ENCODE data around the gene MAST4.

The MAST4 gene

GRCh38 chr5:67045816-67046740 lies 449.9 kb downstream of the MAST4 start:
- DNase-seq (ENCODE audit: low read depth): no peak

DNA sequence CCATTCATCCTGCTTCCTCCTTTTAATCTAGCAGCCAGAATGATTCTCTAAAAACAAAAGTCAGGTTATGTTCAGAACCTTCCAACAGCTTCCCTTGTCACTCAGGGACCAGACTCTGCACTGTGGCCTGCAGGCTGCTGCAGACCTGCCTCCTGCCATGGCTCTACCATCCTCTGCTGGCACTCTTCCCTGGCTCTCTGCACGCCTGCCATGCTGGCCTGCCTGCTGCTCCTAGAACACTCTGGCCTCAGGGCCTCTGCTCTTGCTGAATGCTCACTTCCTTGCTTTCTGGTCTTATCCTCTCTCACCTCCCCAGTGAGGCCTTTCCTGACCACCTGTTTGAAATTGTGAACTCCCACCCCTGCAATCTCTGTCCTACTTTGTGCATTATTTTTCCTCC lies 451.0 kb downstream of the MAST4 start:
- no peak for DNase-seq (ENCODE audit: low read depth)

DNA sequence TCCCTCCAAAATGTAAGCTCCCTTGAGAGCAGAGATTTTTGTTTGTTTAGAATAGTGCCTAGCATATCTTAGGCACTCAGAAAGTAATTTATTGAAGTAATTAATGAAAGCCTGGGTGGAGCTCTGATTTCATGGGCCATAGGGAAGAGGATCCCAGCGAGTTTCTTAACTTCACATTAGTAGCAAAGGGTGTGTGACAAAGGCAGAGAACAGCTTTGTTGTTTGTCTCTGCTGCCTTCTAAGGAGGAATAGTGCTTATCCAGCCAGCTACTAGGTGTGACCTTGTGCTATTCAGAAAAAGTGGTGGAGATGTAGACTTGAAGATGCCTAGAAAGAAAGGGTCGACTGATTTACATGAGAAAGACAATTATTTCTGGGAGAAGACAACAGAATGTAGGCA lies 451.4 kb downstream of the MAST4 start:
- DNase-seq (ENCODE audit: low read depth): no peak

GRCh38 chr5:67050125-67050524 lies 453.9 kb downstream of the MAST4 start:
- DNase-seq (ENCODE audit: low read depth): no peak

DNA sequence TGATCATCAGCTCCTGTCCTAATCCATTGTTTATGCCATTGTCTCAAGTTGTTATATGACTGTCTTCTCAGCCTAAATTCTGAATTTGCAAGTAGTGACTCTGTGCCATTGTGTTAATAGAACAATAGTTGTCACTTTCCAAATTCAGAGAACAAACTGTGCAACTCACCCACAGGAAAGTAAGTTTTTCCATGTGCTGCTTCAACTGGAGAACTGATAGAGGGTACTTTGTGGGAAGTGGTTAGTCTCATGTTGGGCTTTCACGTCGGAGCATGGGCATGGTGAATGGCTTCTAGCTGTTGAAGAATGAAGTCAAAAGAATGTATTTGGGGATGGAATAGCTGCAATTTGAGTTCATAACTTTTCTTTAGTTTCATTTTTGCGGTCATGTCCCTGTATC lies 454.4 kb downstream of the MAST4 start:
- DNase-seq (ENCODE audit: low read depth): no peak

DNA sequence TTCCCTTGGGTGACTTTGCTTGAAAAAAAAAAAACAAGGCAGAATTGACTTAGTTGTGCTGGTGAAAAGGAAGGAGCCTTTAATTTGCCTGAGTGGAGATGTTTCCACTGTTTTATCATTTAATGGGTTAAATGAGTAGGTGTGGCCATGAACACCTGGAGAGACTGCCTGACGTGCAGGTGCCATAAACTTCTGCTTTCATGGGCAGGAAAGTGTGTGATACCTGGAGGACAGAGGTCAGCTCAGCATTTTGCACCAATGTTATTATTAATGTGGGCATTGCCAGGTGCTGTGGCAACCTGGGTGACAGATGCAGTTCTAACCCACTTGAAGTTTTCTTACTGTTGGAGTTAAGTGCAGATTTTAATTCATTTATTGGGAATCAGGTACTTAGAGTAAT lies 455.0 kb downstream of the MAST4 start:
- DNase-seq (ENCODE audit: low read depth): no peak

- no peak for DNase-seq (ENCODE audit: low read depth)
These were observed 455.8 kb downstream of the MAST4 start for GRCh38 chr5:67052034-67052433.

GRCh38 chr5:67053229-67053628 lies 457.0 kb downstream of the MAST4 start:
- no peak for DNase-seq (ENCODE audit: low read depth)

DNA sequence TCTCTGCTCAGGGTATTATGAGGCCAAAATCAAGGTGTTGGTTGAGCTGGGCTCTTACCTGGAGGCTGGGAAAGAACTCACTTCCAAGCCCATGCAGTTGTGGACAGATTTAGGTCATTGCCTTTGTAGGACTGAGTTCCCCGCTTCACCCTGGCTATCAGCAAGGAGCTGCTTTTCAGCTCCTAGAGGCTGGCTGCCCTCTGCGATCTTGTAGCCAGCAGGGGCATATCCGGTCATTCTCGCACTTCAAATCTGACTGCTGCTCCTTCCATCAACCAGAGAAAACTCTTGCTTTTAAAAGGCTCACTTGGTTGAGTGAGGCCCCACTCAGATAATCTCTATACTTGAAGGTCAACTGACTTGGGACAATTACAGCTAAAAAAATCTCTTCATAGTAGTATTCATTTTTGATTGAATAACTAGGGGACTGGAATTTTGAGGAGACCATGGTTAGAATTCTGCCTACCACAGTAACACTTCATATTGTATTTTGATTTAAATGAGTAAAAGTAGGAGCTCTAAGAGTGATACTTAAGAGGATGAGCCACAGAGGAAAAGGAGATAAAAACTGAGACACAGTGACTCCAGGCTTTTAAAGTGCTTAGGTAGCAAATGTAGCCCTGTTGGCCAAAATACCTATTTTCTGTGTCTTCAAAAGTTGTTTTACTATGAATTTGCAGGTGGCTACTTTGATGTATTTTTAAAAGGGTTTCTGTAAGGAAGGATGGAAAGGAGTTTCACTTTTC lies 463.0 kb downstream of the MAST4 start:
- DNase-seq (ENCODE audit: low read depth): no peak

DNA sequence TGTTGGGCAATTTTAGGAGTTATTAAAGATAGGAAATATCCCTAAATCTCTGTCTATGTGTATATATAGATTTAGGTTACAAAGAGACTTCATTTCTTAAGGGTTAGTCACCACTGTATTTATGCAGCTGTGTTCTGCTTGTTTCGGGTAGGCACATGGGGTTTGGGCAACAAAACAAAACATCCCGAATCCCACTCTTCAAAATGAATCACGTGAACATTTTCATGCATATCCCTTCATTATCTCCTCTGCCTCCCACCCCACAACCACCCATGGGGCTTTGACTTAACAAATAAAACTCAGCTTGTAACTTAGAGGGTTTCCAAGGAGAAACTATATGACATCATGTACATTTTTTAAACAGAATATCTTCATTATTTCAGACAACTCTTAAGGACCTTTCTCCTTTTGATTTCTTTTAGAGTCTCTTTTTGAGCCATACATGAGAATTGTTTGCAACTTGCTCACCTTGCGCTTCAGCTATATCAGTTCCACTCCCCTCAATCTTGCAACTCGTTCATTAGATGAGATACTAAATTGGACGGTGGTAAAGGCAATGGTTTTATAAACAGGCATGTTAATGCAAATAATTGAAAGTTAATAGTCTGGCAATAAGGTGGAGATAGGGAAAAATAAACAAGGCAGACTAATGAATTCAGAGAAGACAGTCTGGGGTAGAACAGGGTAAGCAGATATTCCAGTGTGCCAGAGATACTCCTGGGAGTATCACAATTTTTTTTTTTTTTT lies 463.7 kb downstream of the MAST4 start:
- DNase-seq (ENCODE audit: low read depth): no peak

- no peak for DNase-seq (ENCODE audit: low read depth)
These were observed 465.3 kb downstream of the MAST4 start for GRCh38 chr5:67061511-67061910.

GRCh38 chr5:67063055-67063454 lies 466.9 kb downstream of the MAST4 start:
- DNase-seq (ENCODE audit: low read depth): no peak

DNA sequence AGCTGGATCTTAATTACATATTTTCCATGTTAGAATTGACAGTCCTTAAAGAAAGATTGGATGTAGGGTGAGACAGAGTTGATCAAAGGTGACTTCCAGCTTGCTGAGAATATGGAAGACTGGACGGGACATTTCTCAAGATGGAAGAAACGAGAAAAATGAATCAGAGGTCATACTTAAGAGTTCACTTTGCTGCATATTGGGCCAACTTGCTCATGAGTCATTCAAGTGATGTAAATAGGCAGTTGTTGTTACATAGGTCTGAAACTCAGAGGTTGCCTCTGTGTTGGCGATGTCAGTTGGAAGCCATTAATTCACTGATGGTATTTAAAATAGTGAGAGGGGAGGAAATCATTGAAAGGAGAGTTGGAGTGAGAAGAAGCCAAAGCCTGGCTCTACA lies 467.6 kb downstream of the MAST4 start:
- DNase-seq (ENCODE audit: low read depth): no peak

DNA sequence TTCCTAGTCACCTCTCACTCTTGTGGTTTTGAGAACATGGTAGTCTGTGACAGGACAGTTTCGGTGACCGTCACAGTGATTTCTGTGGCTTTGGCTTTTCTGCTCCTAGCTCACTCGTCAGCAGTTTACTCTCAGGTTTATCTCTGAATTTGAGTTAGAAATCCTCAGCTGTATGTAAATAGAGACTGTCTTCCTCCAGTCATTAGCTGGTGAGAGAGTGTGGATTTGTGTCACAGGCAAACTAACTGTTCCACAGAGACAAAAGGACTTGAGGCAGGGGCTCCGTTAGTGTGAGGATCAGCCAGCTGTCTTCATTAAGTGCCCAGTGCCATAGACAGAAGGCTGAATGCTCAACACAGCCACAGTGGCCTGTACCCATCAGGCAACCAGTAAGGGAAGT lies 469.0 kb downstream of the MAST4 start:
- no peak for DNase-seq (ENCODE audit: low read depth)

DNA sequence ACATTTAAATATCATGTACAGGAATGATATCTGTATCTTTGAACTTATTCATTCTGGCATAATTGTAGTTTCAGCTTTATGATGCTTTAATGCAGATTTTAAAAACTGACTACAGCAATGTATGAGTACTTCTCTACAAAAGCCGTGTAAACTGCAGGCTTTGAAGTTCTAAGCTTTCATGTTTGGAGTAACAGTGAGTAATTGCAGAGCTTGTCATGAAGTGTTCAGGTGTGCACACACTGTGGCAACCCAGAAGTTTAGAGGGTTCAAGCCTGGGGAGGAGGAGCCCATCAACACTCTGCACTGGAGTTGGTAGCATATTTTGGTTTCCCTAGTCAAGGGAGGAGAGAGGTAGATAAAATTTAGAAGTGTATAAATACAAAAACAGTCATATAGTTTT lies 469.5 kb downstream of the MAST4 start:
- DNase-seq (ENCODE audit: low read depth): no peak

GRCh38 chr5:67066815-67067214 lies 470.6 kb downstream of the MAST4 start:
- no peak for DNase-seq (ENCODE audit: low read depth)

GRCh38 chr5:67073045-67073680 lies 477.0 kb downstream of the MAST4 start:
- no peak for DNase-seq (ENCODE audit: low read depth)

GRCh38 chr5:67077296-67077695 lies 481.1 kb downstream of the MAST4 start:
- no peak for DNase-seq (ENCODE audit: low read depth)

DNA sequence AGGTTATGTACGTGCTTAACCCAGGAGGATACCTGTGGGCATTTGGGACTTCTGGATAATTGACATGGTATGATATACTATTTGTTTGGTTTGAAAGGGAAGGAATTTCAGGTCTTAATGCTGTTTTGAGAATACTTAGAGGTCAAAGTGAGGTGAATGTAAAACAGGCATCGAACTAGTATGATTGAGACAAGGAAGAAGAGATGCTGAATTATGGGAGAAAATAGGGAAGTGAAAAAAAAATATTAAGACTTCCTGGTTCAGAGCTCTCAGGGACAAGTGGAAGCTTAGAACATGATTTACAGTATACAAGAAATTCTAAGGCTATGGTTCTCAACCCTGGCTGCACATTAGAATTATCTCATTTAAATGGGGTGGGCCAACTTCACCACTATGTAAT lies 485.1 kb downstream of the MAST4 start:
- no peak for DNase-seq (ENCODE audit: low read depth)

DNA sequence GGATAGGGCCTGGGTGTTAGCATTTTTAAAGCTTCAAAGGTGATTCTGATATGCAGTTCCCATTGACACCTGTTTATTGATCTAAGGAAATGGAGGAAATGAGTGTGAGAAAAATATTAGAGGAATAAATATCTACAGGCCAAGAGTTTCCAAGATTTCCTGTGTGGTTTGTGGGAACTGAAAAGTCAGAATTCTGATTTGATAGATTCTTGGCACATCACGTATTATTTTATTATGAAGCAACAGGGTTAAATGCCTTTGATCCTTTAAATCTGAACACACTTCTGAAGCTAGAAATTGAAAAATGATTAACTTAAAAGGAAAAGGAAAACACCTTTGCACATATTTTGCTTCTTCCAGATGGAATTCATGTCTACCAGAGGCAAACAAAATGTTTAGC lies 486.7 kb downstream of the MAST4 start:
- DNase-seq (ENCODE audit: low read depth): no peak

GRCh38 chr5:67085616-67086015 lies 489.4 kb downstream of the MAST4 start:
- no peak for DNase-seq (ENCODE audit: low read depth)

DNA sequence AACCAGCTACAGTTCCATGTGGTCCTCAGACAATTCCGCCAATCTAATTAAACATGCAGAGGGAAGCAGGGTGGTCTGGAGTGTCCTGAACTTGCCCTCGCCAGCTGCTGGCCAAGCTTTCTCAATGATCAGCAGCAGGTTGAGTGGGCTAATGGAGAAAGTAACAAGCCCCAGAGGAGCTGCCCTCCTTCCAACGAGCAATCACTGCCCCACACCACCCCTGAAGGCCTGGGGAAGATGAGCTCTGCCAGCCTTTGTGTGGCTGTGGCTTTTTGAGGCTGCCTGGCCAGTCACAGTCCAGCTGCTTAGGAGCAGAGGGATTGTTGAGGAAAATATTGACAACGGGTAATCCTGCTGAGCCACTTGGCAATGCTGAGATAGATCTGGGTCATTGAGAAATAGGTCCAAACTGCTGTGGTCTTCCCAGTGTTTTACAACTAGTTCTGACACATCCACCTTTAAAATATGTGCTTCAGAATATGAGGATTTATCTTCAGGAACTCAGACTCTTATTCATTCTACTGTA lies 493.1 kb downstream of the MAST4 start:
- DNase-seq (ENCODE audit: low read depth): no peak
